Peyer's patch (tissue), 4 donors: Measurements from ENCODE around the gene ARAP3.

Source experiments
- CTCF ChIP-seq, 6 experiments: fragments of 450-650 bp in 4 of 6; fragments of 200-600 bp in 2 of 6; sonication (generic) in 1 of 6; IDR thresholded peaks; one replicate each; pipeline ENCODE4 v1.5.1; 2017 to 2019; ENCODE audit warnings: antibody characterized with exemption in 6 of 6, mild to moderate bottlenecking in 3 of 6, moderate library complexity in 1 of 6
- POLR2A ChIP-seq, 2 donors: fragments of 450-650 bp; IDR thresholded peaks; one replicate each; pipeline ENCODE4 v1.5.1; 2017; ENCODE audit warnings: antibody characterized with exemption in 2 of 2, mild to moderate bottlenecking in 2 of 2, moderate library complexity in 2 of 2

- TF ChIP-seq CTCF (IDR thresholded peaks at IDR 0.05) (no peak), POLR2A (IDR thresholded peaks at IDR 0.05) (no peak)
Observed at GRCh38 chr5:141647242-141647641, 34.8 kb downstream of the ARAP3 start.
